Measurements from ENCODE around the gene FER1L5. TPM values are rescaled to one million over a fixed set of nuclear protein-coding genes. Genes with fewer than 3 reads are reported as not detected.

Gene FER1L5
- total and polyA plus RNA-seq, 9 of the 15 experiments (the other 6 are each of a cell fraction or from before 2014, with no cell fraction given) = 0.01 TPM; not detected in 6

- Histone ChIP-seq H3K36me3 (ENCODE audit: control insufficient read depth, insufficient read depth, low read length) (no peaks in the 10 kb centered on the region), H3K27ac (ENCODE audit: extremely low read depth, low read depth, low read length) (no peak overlapping the region), H4K20me1 (replicated peaks; ENCODE audit: control insufficient read depth, insufficient read depth, low read length) (no peaks in the 10 kb centered on the region), H3K27me3 (ENCODE audit: control insufficient read depth in 2 of 2, insufficient read depth in 2 of 2, low read length in 2 of 2) (peaks cover 13 to 27% of the 10 kb centered on the region in 2 experiments; a peak in 4 of 5 replicates), H3K4me3 (no peak overlapping the region), H3K4me1 (replicated peaks in 1 of 2; ENCODE audit: control insufficient read depth in 2 of 2, insufficient read depth in 2 of 2, low read length in 2 of 2) (no peaks in the 10 kb centered on the region), H3K9me1 (ENCODE audit: control insufficient read depth, insufficient read depth, low read length) (no peaks in the 10 kb centered on the region), H3K9ac (ENCODE audit: insufficient read depth in 1 of 2, low read depth in 2 of 2, low read length in 2 of 2) (no peak overlapping the region), H3K9me3 (replicated peaks; ENCODE audit: control insufficient read depth, insufficient read depth, low read depth, low read length) (no peaks in the 10 kb centered on the region), H3K79me2 (ENCODE audit: control insufficient read depth, insufficient read depth, low read length) (no peaks in the 10 kb centered on the region), H2AFZ (ENCODE audit: low read depth, low read length) (no peak overlapping the region), H3K4me2 (ENCODE audit: insufficient read depth, low read length) (no peak overlapping the region)
- intact Hi-C loops (cut with micrococcal nuclease) (no loop called here), in situ Hi-C loops (cut with MboI) (no loop called here)
- BruUV-seq (replicated peaks) = no TSS peak
- POLR2A ChIA-PET = interaction anchor here (0.7 to 1.3 kb wide), 3 partner anchors 9 to 58 kb away, joined by 3 to 8 read pairs (median 3); no protein-coding TSS in a partner anchor
- CTCF ChIA-PET (ENCODE audit: low intra/inter-chr PET ratio) = no interaction called here
- ATAC-seq (no peak), DNase-seq (ENCODE audit: extremely low read depth in 1 of 4, low spot score in 3 of 4) (no peak), FAIRE-seq (no peak)
- peak; percentile 34; the same call in 1 of the 2 replicates for TF ChIP-seq CEBPB (tag; IDR thresholded peaks at IDR 0.05)
- TF ChIP-seq E2F5 (CRISPR knock-in tag; IDR thresholded peaks at IDR 0.05) = no peak
- WGBS (ENCODE audit: insufficient coverage, low coverage, missing lambda C conversion rate) = 9% methylated on average over 6 of the region's 6 CpGs
These were observed 13.0 kb downstream of the FER1L5 start for GRCh38 chr2:96655526-96655925.

- intact Hi-C loops (cut with micrococcal nuclease) = no loop called here
- no peaks in the 10 kb centered on the region for H3K4me1 ChIP-seq (replicated peaks in 1 of 2; ENCODE audit: control insufficient read depth in 2 of 2, insufficient read depth in 2 of 2, low read length in 2 of 2)
- no peaks in the 10 kb centered on the region for H3K9me1 ChIP-seq (ENCODE audit: control insufficient read depth, insufficient read depth, low read length)
- no peak overlapping the region for H3K4me2 ChIP-seq (ENCODE audit: insufficient read depth, low read length)
- H4K20me1 ChIP-seq (replicated peaks; ENCODE audit: control insufficient read depth, insufficient read depth, low read length) = no peaks in the 10 kb centered on the region
- in situ Hi-C loops (cut with MboI) = no loop called here
- ChIA-PET CTCF (ENCODE audit: low intra/inter-chr PET ratio) (no interaction called here), POLR2A (interaction anchor here (0.6 to 1.3 kb wide), 2 partner anchors 8 to 1355 kb away, joined by 3 to 8 read pairs; no protein-coding TSS in a partner anchor)
- H3K36me3 ChIP-seq (ENCODE audit: control insufficient read depth, insufficient read depth, low read length) = no peaks in the 10 kb centered on the region
- no TSS peak for BruUV-seq (replicated peaks)
- H3K9me3 ChIP-seq (replicated peaks; ENCODE audit: control insufficient read depth, insufficient read depth, low read depth, low read length) = no peaks in the 10 kb centered on the region
- peaks cover 9 to 28% of the 10 kb centered on the region in 2 experiments; a peak in 4 of 5 replicates for H3K27me3 ChIP-seq (ENCODE audit: control insufficient read depth in 2 of 2, insufficient read depth in 2 of 2, low read length in 2 of 2)
- DNase-seq (ENCODE audit: extremely low read depth in 1 of 4, low spot score in 3 of 4) (no peak), ATAC-seq (no peak), FAIRE-seq (no peak)
- no peak overlapping the region for H3K4me3 ChIP-seq
- H2AFZ ChIP-seq (ENCODE audit: low read depth, low read length) = no peak overlapping the region
- no peak for TF ChIP-seq RHOXF2B (CRISPR knock-in tag; conservative IDR thresholded peaks at IDR 0.05)
- peak; percentile 50; the same call in 1 of the 2 replicates for TF ChIP-seq ZNF384 (IDR thresholded peaks at IDR 0.05; ENCODE audit: low read depth, low read length)
- TF ChIP-seq SPI1 (IDR thresholded peaks at IDR 0.05; ENCODE audit: borderline replicate concordance, low read depth, low read length) = peak; percentile 97
- H3K27ac ChIP-seq (ENCODE audit: extremely low read depth, low read depth, low read length) = no peak overlapping the region
- H3K79me2 ChIP-seq (ENCODE audit: control insufficient read depth, insufficient read depth, low read length) = no peaks in the 10 kb centered on the region
- no peak overlapping the region for H3K9ac ChIP-seq (ENCODE audit: insufficient read depth in 1 of 2, low read depth in 2 of 2, low read length in 2 of 2)
These were observed 14.0 kb downstream of the FER1L5 start for GRCh38 chr2:96656540-96656939.
